AG04449 (cell line): ENCODE results near the gene THOC6.

Experiments used
- CTCF ChIA-PET: fragments of 350-600 bp; formaldehyde crosslinking; extraction: SDS; loops from one replicate; lab custom pipeline; 2021; ENCODE audit warnings: antibody characterized with exemption; lab: Yijun Ruan, JAX
- POLR2A ChIA-PET: fragments of 400-600, 350-600 bp; formaldehyde crosslinking; extraction: SDS; loops from one replicate; lab custom pipeline; 2020; ENCODE audit warnings: antibody characterized with exemption, inconsistent platforms; lab: Yijun Ruan, JAX
- DNase-seq: peaks from one replicate; pipeline ENCODE4 v3.0.0-alpha.2; 2010; ENCODE audit warnings: low read depth, low spot score
- H3K4me3 ChIP-seq: 2 replicates; pipeline ENCODE4 v1.5.1; 2011; ENCODE audit warnings: low read depth, mild to moderate bottlenecking, control low read depth, low read length
- CTCF ChIP-seq: IDR thresholded peaks from one replicate; pipeline ENCODE4 v1.5.1; 2011; ENCODE audit warnings: mild to moderate bottlenecking, moderate library complexity, low read length, control low read depth, inconsistent platforms; ENCODE audit not compliant: insufficient read depth; ENCODE audit errors: missing control alignments

The THOC6 gene

GRCh38 chr16:3035972-3036725 is 12.3 kb downstream of the THOC6 start:
- ChIA-PET POLR2A (no interaction called here), CTCF (interaction anchor here (1.3 to 9.6 kb wide), 5 partner anchors 5 to 93 kb away, joined by 3 to 169 read pairs (median 44); partner anchors contain the start of genes BICDL2 and MMP25)
- no peak for TF ChIP-seq CTCF
- DNase-seq, result no peak
- H3K4me3 ChIP-seq, result no peak overlapping the region

GRCh38 chr16:3036726-3037315 is 13.0 kb downstream of the THOC6 start, which contains the start of gene BICDL2:
Gene BICDL2 (minus strand): TSS chr16:3036944. CDS start chr16:3035496, 1,448 bp downstream.
- DNase-seq, result no peak
- no peak for TF ChIP-seq CTCF
- H3K4me3 ChIP-seq, result no peak within 1 kb of the TSS
- ChIA-PET POLR2A (no interaction called here), CTCF (interaction anchor here (1.0 to 9.7 kb wide), 3 partner anchors 6 to 61 kb away, joined by 3 to 146 read pairs (median 5); no protein-coding TSS in a partner anchor)

- POLR2A ChIA-PET, result no interaction called here
- no peak for TF ChIP-seq CTCF
- H3K4me3 ChIP-seq, result no peak overlapping the region
- no peak for DNase-seq
- CTCF ChIA-PET, result interaction anchor here (1.0 to 9.7 kb wide), 4 partner anchors 7 to 60 kb away, joined by 5 to 146 read pairs (median 6); no protein-coding TSS in a partner anchor
Observed at GRCh38 chr16:3038256-3038655, 14.4 kb downstream of the THOC6 start.

- ChIA-PET CTCF (interaction anchor here (1.6 to 9.7 kb wide), 3 partner anchors 8 to 19 kb away, joined by 6 to 146 read pairs (median 7); no protein-coding TSS in a partner anchor), POLR2A (no interaction called here)
- TF ChIP-seq CTCF, result no peak
Observed at GRCh38 chr16:3038896-3039295, 15.1 kb downstream of the THOC6 start.

GRCh38 chr16:3042376-3042775 is 18.5 kb downstream of the THOC6 start:
- no peak for DNase-seq
- no peak overlapping the region for H3K4me3 ChIP-seq
- ChIA-PET CTCF (interaction anchor here (3.7 to 9.7 kb wide), 2 partner anchors 11 to 16 kb away, joined by 19 to 146 read pairs; no protein-coding TSS in a partner anchor), POLR2A (interaction anchor here (1.1 to 1.9 kb wide), 2 partner anchors 13 to 21 kb away, joined by 3 to 6 read pairs; no protein-coding TSS in a partner anchor)
- TF ChIP-seq CTCF, result no peak

More at GRCh38 chr16:3038896-3039295, 15.1 kb downstream of the THOC6 start:
- no peak overlapping the region for H3K4me3 ChIP-seq
- no peak for DNase-seq

GRCh38 chr16:3044708-3045107 is 20.9 kb downstream of the THOC6 start:
- no peak overlapping the region for H3K4me3 ChIP-seq

More at GRCh38 chr16:3044708-3045107, 20.9 kb downstream of the THOC6 start:
- no peak for TF ChIP-seq CTCF
- DNase-seq, result no peak
- CTCF ChIA-PET, result interaction anchor here (0.5 to 9.7 kb wide), 4 partner anchors 13 to 84 kb away, joined by 3 to 146 read pairs (median 8); no protein-coding TSS in a partner anchor
- POLR2A ChIA-PET, result no interaction called here
